ENCODE data around the gene UPK1A.

Gene UPK1A

GRCh38 chr19:35666251-35666913 is at the start of gene UPK1A:
Gene UPK1A, plus strand, starts transcription at chr19:35666517. Its CDS starts 296 bp downstream, at chr19:35666813.
- no peak for DNase-seq (ENCODE audit: low read depth in 2 of 2)

- no peak for DNase-seq (ENCODE audit: low read depth in 2 of 2)
These were observed 47.5 kb upstream of the UPK1A start for GRCh38 chr19:35618857-35619256.

GRCh38 chr19:35619290-35619923 is 46.9 kb upstream of the UPK1A start:
- no peak for DNase-seq (ENCODE audit: low read depth in 2 of 2)

- DNase-seq (ENCODE audit: low read depth in 2 of 2): no peak
These were observed 46.3 kb upstream of the UPK1A start for GRCh38 chr19:35620001-35620400.

GRCh38 chr19:35621708-35622107 is 44.6 kb upstream of the UPK1A start:
- no peak for DNase-seq (ENCODE audit: low read depth in 2 of 2)

- DNase-seq (ENCODE audit: low read depth in 2 of 2): no peak
These were observed 43.6 kb upstream of the UPK1A start for GRCh38 chr19:35622750-35623149.

- no peak for DNase-seq (ENCODE audit: low read depth in 2 of 2)
These were observed 42.8 kb upstream of the UPK1A start for GRCh38 chr19:35623327-35624010.

GRCh38 chr19:35628264-35628564 is 38.1 kb upstream of the UPK1A start:
- no peak for DNase-seq (ENCODE audit: low read depth in 2 of 2)

GRCh38 chr19:35628565-35629331 is 37.6 kb upstream of the UPK1A start, which contains the start of gene RBM42:
Gene RBM42, plus strand, starts transcription at chr19:35629036. Its CDS starts 118 bp downstream, at chr19:35629154.
- peak; percentile 98 for DNase-seq (ENCODE audit: low read depth in 2 of 2)

- no peak for DNase-seq (ENCODE audit: low read depth in 2 of 2)
These were observed 37.0 kb upstream of the UPK1A start for GRCh38 chr19:35629332-35629633.

GRCh38 chr19:35633727-35634440 is 32.4 kb upstream of the UPK1A start:
- DNase-seq (ENCODE audit: low read depth in 2 of 2): no peak

- DNase-seq (ENCODE audit: low read depth in 2 of 2): no peak
These were observed 29.7 kb upstream of the UPK1A start for GRCh38 chr19:35636651-35637050.

GRCh38 chr19:35637165-35637564 is 29.2 kb upstream of the UPK1A start:
- no peak for DNase-seq (ENCODE audit: low read depth in 2 of 2)

GRCh38 chr19:35639321-35639639 is 27.0 kb upstream of the UPK1A start:
- no peak for DNase-seq (ENCODE audit: low read depth in 2 of 2)

GRCh38 chr19:35639863-35640262 is 26.5 kb upstream of the UPK1A start:
- no peak for DNase-seq (ENCODE audit: low read depth in 2 of 2)

- no peak for DNase-seq (ENCODE audit: low read depth in 2 of 2)
These were observed 24.7 kb upstream of the UPK1A start, which contains the start of gene ETV2 for GRCh38 chr19:35641515-35642151. Gene ETV2, plus strand, starts transcription at chr19:35641745. Its CDS starts 716 bp downstream, at chr19:35642461.

- no peak for DNase-seq (ENCODE audit: low read depth in 2 of 2)
These were observed 24.0 kb upstream of the UPK1A start for GRCh38 chr19:35642312-35642711.

GRCh38 chr19:35642798-35643254 is 23.5 kb upstream of the UPK1A start:
- DNase-seq (ENCODE audit: low read depth in 2 of 2): no peak

- peak; percentile 45 to 51 for DNase-seq (ENCODE audit: low read depth in 2 of 2)
These were observed 22.8 kb upstream of the UPK1A start for GRCh38 chr19:35643255-35644205.

All from fibroblast of skin of left biceps (primary cell).